Activated CD4-positive, alpha-beta T cell treated with anti-CD3 and anti-CD28 coated beads for 24 hours (primary cell): Measurements from ENCODE around the gene MRI1.
A peak's percentile ranks its signal among the peaks of the same experiment; 100 is the strongest.
"Not testable (repeated sequence)": the region's sequence is repeated elsewhere in the genome, so short reads cannot be mapped to it uniquely, and the experiment has no call there.

ENCODE experiments used
- DNase-seq, 2 donors: peaks; one replicate each; pipeline ENCODE4 v3.0.0-alpha.2; 2020; ENCODE audit warnings: low read depth in 2 of 2

Gene MRI1

DNA sequence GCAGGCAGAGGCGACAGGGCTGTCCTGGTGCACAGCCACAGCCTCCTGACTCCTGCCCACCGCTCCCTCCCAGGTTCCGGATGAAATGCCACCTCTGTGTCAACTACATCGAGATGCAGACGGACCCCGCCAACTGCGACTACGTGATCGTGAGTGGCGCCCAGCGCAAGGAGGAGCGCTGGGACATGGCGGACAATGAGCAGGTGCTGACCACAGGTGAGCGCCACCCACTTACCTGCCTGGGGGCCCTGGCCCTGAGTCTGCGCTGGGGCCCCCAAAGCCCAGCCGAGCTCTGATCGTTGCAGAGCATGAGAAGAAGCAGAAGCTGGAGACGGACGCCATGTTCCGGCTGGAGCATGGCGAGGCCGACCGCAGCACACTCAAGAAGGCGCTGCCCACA, 5.5 kb upstream of the MRI1 start:
- no peak for DNase-seq

DNA sequence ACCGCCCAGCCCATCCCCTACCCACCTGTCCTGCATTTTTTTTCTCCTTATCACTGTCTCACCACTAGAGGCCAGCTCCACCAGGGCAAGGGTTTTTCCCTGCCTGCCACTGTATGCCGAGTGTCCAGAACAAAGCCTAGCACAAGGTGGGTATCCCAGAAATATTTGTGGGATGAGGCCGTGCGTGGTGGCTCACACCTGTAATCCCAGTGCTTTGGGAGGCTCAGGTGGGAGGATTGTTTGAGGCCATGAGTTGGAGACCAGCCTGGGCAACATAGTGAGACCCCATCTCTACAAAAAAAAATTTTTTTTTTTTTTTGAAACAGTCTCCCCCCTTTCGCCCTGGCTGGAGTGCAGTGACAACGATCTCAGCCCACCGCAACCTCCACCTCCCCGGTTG, 2.9 kb upstream of the MRI1 start:
- DNase-seq = no peak

GRCh38 chr19:13762635-13763235, 1.6 kb upstream of the MRI1 start:
- no peak for DNase-seq

DNA sequence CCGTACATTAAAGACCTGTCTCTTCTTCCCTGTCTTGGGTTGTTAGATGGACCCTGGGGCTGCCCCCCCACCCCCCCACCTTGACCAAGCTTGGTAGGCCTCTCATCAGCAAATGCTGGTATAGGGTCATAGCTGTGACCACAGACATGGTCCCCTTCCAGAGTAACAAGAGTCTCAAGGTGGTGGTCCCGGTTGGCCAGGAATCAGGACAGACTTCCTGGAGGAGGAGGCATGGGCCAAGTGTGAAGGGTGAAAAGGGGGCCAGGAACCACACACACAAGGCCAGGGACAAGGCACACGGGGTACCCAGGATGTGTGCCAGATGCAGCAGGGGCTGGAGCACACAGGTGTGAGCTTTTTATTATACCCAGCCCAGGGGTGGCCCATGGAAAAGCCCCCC, 1.1 kb upstream of the MRI1 start:
- DNase-seq = no peak

GRCh38 chr19:13764821-13765394, 586 bp downstream of the MRI1 start:
- DNase-seq = no peak

DNA sequence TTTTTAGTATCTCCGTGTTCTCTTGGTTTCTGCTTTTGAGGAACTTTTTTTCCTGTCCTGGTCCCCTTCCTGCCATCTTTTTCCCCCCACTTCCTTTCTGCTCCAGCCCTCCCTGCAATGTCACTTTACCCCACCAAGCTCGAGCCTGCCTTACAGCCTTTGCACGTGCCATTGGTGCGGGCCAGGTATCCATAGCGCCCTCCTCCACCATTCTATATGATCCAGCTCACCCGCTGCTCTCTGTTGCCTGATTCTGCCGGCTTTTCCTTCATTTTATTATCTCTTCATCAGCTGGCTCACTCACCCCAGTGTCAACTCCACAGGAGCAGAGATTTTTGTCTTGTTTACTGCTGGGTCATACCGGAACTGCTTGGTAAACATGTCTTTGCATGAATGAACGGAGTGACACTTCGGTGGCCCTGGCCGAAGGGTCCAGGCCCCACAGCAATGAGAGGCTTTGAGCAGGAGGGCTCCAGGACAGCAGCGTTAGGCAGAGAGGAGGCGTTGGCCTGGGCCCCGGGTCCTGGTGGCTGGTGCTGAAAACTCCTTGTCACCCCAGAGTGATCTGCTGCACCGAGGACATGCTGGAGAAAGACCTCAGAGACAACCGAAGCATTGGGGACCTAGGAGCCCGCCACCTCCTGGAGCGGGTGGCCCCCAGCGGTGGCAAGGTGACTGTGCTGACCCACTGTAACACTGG, 1.2 kb downstream of the MRI1 start:
- DNase-seq = no peak

DNA sequence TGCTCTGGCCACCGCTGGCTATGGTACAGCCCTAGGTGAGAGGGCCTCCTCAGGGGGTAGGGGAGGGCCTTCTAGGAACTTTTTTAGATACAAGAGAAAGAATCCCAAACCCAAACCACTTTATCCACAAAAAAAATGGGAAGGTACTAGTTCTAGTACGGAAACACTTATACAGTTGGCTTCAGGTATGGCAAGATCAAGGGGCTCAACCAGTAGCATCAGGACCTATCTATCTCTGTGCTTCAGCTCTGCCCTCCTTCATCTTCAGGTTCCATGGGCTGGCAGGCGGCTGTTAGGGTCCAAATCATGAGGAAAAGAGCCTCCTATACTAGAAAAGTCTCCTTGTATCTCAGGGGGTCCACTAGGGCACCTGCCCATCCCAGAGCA, 1.8 kb downstream of the MRI1 start:
- DNase-seq = no peak

DNA sequence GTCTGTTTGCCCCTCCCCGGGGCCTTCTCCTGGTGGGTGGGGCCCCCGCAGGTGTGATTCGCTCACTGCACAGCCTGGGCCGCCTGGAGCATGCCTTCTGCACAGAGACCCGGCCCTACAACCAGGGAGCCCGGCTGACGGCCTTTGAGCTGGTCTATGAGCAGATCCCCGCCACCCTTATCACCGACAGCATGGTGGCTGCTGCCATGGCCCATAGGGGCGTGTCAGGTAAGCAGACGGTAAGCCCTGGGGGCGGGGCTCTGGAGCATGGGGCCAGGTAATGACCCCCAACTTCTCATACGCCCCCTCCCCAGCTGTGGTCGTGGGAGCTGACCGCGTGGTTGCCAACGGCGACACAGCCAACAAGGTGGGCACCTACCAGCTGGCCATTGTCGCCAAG, 4.2 kb downstream of the MRI1 start:
- no peak for DNase-seq

- DNase-seq = no peak
Measured at GRCh38 chr19:13770013-13770635, 5.8 kb downstream of the MRI1 start.

DNA sequence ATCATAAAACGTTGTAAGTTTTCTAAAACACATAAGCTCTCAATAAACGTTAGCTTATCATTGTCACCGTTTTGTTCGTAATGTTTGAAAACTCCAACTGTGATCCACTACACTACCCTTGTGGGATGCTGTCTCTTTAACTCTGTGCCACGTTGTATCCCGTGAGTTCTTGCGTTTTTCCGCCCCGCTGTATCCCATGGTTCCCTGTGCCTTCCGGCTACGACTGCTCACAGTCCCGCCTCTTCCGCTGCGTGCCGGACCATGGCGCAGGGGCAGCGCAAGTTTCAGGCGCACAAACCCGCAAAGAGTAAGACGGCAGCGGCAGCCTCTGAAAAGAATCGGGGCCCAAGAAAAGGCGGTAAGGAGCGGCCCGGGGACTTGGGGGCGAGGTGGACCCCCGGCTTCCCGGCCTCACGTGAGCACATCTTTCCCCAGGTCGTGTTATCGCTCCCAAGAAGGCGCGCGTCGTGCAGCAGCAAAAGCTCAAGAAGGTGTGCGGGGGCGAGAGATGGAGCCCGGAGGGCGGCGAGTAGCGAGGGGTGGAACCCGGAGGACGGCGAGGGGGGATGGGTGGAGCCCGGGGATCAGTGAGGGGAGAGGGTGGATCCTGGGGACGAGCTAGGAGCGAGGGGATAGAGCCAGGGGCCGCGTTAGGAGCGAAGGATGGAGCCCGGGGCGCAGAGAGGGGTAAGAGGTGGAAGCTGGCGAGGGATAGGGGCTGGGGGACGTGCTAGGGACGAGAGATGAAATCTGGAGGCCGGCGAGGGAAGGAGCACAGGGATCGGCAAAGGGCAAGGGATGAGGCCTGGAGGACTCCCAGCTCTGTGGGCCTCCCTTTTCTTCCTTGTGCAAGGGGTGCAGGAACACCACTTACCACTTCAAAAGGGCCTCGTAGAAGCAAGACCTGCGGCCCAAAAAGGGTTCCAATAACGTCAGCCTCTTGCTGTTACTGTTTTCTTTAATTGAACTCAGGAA, 10.2 kb downstream of the MRI1 start, which contains the start of gene C19orf53:
Gene C19orf53 (plus strand): TSS at position 240 of the 975 bp plus-strand sequence. CDS start 22 bp downstream, at position 262.
- DNase-seq = peak; percentile 73 to 82

- DNase-seq = no peak
Measured at GRCh38 chr19:13778398-13778797, 14.1 kb downstream of the MRI1 start.

DNA sequence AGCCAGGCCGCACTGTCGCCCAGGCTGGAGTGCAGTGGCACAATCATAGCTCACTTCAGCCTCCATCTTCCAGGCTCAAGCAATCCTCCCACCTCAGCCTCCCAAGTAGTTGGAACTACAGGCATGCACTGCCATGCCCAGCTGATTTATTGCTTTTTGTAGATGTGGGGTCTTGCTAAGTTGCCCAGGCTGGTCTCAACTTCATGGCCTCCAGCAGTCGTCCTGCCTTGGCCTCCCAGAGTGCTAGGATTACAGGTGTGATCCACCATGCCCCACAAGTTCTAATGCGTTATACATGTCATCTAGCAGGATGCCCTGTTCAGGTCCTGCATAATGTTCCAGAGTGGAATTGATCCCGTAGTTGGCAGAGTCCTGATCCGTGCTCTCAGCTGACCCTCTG, 14.5 kb downstream of the MRI1 start:
- DNase-seq = no peak

DNA sequence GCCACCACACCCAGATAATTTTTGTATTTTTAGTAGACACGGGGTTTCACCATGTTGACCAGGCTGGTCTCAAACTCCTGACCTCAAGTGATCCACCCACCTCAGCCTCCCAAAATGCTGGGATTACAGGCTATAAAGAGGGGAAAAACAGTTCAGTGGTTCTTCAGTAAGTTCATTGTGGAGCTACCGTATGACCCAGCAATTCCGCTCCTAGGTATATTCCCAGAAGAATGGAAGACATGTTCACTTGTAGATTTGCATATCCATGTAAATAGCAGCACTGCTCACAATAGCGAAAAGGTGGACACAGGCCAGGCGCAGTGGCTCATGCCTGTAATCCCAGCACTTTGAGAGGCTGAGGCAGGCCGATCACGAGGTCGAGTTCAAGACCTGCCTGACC, 15.5 kb downstream of the MRI1 start:
- DNase-seq = not testable (repeated sequence)

DNA sequence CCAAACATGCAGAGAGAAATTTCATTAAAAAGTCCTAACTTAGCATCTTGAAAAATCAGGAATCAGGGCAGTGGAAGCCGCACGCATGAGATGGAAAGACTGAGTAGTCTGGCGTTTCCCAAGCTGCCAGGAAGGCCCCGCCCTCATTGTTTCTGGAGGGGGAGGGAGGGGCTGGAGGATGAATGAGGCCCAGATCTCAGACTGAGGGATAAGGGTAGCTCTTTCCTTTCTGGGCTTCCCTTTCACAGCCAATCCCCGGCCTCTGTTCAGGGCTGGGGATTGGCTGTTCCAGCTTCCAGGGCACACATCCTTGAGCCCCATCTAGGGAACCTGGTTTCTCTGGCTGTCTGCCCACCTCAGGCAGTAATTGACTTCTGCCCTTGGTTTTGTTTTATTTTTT, 17.2 kb downstream of the MRI1 start:
- no peak for DNase-seq

- DNase-seq = no peak
Measured at GRCh38 chr19:13782537-13782936, 18.2 kb downstream of the MRI1 start.

DNA sequence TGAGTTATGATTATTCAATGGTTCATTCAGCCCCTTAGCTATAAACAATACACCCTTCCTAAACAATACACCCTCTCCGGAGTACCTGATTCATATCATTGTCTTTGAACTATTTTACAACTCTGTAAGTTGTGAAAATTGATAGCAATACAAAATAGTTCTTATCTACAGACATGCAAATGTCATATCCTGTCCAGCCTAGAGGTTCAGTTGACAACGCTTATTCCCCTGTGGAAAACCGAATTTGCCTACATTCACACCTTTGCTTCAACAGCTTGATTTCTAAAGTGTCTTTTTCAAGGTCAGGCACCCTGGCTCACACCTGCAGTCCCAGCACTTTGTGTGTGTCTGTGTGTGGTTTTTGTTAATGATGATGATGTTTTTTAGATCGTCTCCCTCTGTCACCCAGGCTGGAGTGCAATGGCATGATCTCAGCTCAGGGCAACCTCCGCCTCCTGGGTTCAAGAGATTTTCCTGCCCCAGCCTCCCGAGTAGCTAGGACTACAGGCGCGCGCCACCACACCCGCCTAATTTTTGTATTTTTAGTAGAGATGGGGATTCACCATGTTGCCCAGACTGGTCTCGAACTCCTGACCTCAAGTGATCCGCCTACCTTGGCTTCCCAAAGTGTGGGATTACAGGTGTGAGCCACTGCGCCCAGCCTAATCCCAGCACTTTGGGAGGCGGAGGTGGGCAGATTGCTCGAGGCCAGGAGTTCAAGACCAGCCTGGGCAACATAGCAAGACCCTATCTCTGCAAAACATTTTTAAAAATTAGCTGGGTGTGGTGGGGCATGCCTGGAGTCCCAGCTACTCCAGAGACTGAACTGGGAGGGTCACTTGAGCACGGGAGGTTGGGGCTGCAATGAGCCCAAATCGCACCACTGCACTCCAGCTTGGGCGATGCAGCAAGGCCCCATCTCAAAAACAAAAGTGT, 19.5 kb downstream of the MRI1 start:
- no peak for DNase-seq

- peak; percentile 60 to 67 for DNase-seq
Measured at GRCh38 chr19:13784731-13785452, 20.6 kb downstream of the MRI1 start.

GRCh38 chr19:13788991-13789390, 24.7 kb downstream of the MRI1 start:
- no peak for DNase-seq

- no peak for DNase-seq
Measured at GRCh38 chr19:13790354-13790753, 26.0 kb downstream of the MRI1 start.

GRCh38 chr19:13793317-13793716, 29.0 kb downstream of the MRI1 start:
- not testable (repeated sequence) for DNase-seq
